Activated CD4-positive, alpha-beta T cell treated with anti-CD3 and anti-CD28 coated beads for 1 hour (primary cell): Measurements from ENCODE around the gene FZR1.
"Not testable (repeated sequence)": the region's sequence is repeated elsewhere in the genome, so short reads cannot be mapped to it uniquely, and the experiment has no call there.

Experiments used
- DNase-seq: peaks from one replicate; pipeline ENCODE4 v3.0.0-alpha.2; 2020

FZR1 gene

DNA sequence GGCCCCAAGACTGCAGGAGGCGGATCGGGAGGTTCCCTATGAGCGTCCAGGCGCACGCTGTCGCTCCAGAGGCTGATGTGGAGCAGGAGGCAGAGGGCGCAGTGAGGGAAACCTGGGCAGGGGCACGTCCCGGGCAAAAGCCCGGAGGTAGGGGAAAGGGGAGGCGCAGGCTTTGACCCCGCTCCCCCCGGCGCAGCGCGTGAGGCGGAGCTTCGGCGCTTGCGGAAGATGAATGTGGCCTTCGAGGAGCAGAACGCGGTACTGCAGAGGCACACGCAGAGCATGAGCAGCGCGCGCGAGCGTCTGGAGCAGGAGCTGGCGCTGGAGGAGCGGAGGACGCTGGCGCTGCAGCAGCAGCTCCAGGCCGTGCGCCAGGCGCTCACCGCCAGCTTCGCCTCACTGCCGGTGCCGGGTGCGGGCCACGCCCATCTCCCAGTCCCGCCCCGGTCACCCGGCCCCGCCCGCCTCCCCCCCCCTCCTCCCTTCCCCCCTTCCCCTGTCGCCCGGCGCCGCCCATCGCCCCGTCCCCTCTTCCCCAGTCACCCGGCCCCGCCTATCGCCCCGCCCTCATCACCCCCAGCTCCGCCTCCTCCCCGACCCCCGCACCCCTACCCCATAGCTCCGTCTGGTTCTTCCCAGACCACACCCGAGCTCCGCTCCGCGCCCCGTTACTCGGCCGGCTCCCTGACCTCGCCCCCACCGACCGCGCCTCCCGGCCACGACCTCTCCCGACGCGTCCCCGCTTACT lies 70.8 kb downstream of the FZR1 start:
- DNase-seq: no peak

DNA sequence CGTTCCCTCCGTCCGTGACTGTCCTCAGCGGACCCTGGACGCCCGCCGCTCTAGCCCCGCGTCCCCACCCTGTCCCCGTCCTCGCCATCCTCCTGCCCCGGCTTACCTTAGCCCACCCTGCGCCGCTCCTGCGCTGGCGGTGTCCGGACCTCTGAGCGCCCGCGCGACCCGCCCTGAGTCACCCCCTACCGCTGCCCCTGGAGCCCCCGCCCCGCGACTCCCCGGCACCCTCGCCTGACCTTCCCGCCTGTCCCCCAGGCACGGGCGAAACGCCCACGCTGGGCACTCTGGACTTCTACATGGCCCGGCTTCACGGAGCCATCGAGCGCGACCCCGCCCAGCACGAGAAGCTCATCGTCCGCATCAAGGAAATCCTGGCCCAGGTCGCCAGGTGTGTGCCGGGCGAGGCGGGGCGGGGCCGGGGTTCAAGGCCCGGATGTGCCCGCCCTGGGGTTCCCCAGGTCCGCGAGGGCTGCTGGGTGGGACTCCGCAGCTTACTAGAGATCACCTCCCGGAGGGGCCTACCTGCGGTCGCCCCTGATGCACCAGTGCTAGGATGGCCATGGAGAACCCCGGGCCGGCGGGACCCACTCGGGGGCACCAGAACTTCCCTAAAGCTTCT lies 71.7 kb downstream of the FZR1 start:
- no peak for DNase-seq

- no peak for DNase-seq
Observed at GRCh38 chr19:3578390-3578789, 72.3 kb downstream of the FZR1 start.

- DNase-seq: no peak
Observed at GRCh38 chr19:3580156-3580934, 74.2 kb downstream of the FZR1 start.

DNA sequence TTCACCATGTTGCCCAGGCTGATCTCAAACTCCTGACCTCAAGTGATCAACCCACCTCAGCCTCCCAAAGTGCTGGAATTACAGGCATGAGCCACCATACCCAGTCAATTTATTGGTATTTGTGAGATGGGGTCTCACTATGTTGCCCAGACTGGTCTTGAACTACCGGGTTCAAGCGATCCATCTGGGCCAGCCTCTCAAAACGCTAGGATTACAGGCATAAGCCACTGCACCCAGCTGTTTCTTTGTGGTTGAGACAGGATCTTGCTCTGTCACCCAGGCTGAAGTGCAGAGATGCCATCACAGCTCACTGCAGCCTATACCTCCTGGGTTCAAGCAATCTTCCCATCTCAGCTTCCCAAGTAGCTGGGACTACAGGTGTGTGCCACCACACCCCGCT lies 75.7 kb downstream of the FZR1 start:
- not testable (repeated sequence) for DNase-seq

GRCh38 chr19:3584036-3584802 lies 78.1 kb downstream of the FZR1 start:
- not testable (repeated sequence) for DNase-seq

- DNase-seq: no peak
Observed at GRCh38 chr19:3585301-3586126, 79.4 kb downstream of the FZR1 start, which contains the start of gene GIPC3. Gene GIPC3, plus strand, starts transcription at chr19:3585478. Its CDS starts 120 bp downstream, at chr19:3585598.

DNA sequence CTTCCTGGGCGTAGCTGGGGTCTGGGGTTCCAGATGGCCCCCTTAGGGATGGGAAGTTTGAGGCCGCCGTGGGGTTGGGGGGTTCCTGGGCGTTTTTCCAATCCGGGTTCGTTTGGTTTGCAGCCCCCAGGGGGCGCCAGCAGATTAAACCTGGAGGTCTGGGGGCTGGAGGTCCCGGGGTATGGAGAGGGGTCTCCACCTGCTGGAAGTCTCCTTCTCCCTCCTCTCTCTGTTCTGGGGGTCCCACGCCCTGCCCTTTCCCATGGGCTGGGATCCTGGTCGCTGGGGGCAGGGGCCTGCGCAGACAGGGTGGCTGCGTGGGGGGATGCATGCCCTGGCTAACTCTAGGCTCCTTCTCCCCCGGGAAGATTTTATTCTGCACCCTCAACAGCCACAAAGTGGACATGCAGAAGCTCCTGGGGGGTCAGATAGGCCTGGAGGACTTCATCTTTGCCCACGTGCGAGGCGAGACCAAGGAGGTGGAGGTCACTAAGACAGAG lies 80.1 kb downstream of the FZR1 start:
- no peak for DNase-seq

DNA sequence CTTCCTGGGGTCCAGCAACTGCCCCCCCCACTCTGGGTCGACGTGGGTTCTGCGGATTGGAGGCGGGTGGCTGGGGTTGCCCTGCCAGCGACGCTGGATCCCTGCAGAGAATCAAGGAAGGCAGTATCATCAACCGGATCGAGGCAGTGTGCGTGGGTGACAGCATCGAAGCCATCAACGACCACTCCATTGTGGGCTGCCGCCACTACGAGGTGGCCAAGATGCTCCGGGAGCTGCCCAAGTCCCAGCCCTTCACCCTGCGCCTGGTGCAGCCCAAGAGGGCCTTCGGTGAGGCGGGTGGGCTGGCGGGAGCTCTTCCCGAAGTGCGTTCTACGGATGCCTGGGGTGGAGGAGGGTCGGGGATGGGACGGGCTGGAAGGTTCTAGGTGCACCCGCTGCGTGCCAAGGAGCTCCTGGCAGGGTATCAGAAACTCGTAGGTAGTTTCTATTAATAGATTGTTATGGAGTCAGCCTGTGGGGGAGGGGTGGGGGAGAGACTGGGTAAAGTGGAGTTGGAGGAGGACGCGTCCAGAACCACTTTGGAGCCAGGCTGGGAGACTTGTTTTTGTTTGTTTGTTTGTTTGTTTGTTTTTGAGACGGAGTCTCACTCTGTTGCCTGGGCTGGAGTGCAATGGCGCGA lies 80.7 kb downstream of the FZR1 start:
- DNase-seq: no peak
